Astrocyte of the cerebellum (primary cell): ENCODE measurements around the gene ZNF320.
A peak's percentile ranks its signal among the peaks of the same experiment; 100 is the strongest.
"Not testable (repeated sequence)": the region's sequence is repeated elsewhere in the genome, so short reads cannot be mapped to it uniquely, and the experiment has no call there.

Experiments
- DNase-seq: peaks from one replicate; pipeline ENCODE4 v3.0.0-alpha.2; 2011; ENCODE audit warnings: low read depth
- H3K4me3 ChIP-seq: 2 replicates; pipeline ENCODE4 v1.5.1; 2011; ENCODE audit warnings: mild to moderate bottlenecking, low read depth, low read length, moderate library complexity
- in situ Hi-C: cut with HindIII; loops from 2 replicates; pipeline ENCODE4 v1.10.0; 2017; ENCODE audit warnings: low sequenced_read_pairs
- TF ChIP-seq, protein P1 (sequence below): IDR thresholded peaks from 2 replicates; pipeline ENCODE4 v1.5.1; 2012; ENCODE audit warnings: low read length, low read depth, moderate library complexity, mild to moderate bottlenecking; ENCODE audit errors: missing control alignments

Gene ZNF320

GRCh38 chr19:52943134-52943883 is 45.9 kb upstream of the ZNF320 start:
- peak overlapping the region; percentile 90 for H3K4me3 ChIP-seq
- TF ChIP-seq, protein P1, sequence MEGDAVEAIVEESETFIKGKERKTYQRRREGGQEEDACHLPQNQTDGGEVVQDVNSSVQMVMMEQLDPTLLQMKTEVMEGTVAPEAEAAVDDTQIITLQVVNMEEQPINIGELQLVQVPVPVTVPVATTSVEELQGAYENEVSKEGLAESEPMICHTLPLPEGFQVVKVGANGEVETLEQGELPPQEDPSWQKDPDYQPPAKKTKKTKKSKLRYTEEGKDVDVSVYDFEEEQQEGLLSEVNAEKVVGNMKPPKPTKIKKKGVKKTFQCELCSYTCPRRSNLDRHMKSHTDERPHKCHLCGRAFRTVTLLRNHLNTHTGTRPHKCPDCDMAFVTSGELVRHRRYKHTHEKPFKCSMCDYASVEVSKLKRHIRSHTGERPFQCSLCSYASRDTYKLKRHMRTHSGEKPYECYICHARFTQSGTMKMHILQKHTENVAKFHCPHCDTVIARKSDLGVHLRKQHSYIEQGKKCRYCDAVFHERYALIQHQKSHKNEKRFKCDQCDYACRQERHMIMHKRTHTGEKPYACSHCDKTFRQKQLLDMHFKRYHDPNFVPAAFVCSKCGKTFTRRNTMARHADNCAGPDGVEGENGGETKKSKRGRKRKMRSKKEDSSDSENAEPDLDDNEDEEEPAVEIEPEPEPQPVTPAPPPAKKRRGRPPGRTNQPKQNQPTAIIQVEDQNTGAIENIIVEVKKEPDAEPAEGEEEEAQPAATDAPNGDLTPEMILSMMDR = no peak
- in situ Hi-C loops = no loop called here
- no peak for DNase-seq

GRCh38 chr19:52942386-52943133 is 45.1 kb upstream of the ZNF320 start:
- DNase-seq = no peak
- TF ChIP-seq, protein P1 = no peak
- peak overlapping the region; percentile 90 for H3K4me3 ChIP-seq
- in situ Hi-C loops = no loop called here

- in situ Hi-C loops = no loop called here
- TF ChIP-seq, protein P1 = no peak
- H3K4me3 ChIP-seq = peak overlapping the region; percentile 90
- no peak for DNase-seq
Measured at GRCh38 chr19:52941941-52942385, 44.5 kb upstream of the ZNF320 start.

DNA sequence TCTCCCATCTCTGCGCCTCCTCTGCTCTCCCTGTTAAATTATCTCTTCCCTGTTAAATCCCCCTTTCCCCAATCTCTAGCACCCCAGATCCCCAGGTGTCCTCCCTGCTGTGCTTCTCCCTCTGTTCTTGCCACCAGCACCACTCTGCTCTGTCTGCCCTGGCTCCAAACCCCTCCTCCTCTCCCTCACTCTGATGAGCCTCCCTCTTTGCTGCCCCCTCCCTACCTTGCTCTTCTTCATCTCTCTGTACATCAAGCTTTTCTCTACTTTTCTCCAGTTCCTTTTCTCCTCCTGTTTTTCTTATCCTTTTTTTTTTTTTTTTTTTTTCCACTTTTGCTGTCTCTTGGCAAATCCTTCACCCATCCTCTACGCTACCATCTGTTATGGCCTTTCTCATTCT is 44.1 kb upstream of the ZNF320 start:
- DNase-seq, in situ Hi-C loops: not testable (repeated sequence)
- peak overlapping the region; percentile 90 for H3K4me3 ChIP-seq

DNA sequence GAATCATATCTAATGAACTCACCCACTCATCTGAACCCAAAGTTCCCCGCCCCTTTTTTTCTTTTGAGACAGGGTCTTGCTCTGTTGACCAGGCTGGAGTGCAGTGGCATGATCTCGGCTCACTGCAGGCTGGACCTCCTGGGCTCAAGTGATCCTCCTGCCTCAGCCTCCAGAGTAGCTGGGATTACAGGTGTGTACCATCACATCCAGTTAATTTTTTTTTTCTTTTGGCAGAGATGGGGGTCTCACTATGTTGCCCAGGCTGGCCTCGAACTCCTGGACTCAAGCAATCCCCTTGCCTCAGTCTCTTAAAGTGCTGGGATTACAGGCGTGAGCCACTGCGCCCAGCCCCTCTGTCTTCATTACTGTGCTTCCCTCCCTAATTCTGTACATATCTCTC is 43.5 kb upstream of the ZNF320 start:
- DNase-seq, H3K4me3 ChIP-seq, in situ Hi-C loops: not testable (repeated sequence)

DNA sequence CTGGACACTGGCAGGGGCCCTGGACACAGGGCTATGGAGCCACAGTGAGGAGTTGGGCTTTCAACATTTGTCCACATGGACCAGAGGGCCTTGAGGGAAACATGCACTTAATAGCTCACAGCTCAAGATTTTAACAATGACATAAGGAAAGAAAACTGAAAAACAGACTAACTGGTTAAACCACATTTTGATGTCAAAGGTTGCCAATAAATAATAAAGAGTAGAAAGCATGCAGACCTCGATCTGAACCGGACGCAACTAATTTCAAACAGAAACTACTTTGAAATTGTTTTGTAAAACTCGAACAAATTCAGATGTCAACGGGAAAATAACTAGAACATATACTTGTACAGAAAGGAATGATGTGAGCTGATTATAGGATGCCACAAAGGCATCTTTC is 41.3 kb upstream of the ZNF320 start:
- in situ Hi-C loops = no loop called here
- no peak overlapping the region for H3K4me3 ChIP-seq
- no peak for DNase-seq
- TF ChIP-seq, protein P1 = no peak

DNA sequence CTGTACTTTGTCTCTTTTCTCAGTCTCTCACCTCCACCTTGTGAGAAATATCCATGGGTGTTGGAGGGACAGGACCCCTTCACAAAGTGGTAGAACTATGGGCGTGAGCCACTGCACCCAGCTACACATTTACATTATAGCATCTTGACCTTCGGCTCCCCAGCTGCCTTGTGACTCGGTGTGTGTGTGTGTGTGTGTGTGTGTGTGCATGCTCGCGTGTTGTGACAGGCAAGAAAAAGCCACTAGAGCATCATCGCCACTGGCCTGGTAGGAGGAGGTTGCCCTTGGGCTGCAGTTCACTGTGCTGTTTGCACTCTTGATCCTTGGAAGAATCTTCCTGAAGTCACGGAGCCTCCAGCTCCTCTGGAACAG is 39.5 kb upstream of the ZNF320 start:
- H3K4me3 ChIP-seq = no peak overlapping the region
- no peak for DNase-seq
- TF ChIP-seq, protein P1 = no peak
- in situ Hi-C loops = no loop called here
